Liver (tissue), 9 donors: Measurements from ENCODE around the gene JAML. TPM values are rescaled to one million over a fixed set of nuclear protein-coding genes. Genes with fewer than 3 reads are reported as not detected.

Experiments used
- DNase-seq: peaks from one replicate; pipeline ENCODE4 v3.0.0-alpha.2; 2017; ENCODE audit warnings: low spot score
- H3K27ac ChIP-seq, 2 donors: one replicate each; pipeline ENCODE4 v1.7.0; 2013; ENCODE audit warnings: inconsistent platforms in 2 of 2, low read length in 2 of 2, control low read depth in 1 of 2, low read depth in 1 of 2, mild to moderate bottlenecking in 1 of 2
- H3K27me3 ChIP-seq, 4 donors: one replicate each; pipeline versions ENCODE4 v1.6.1 to v1.7.0; 2013; ENCODE audit warnings: low read length in 3 of 4, inconsistent platforms in 1 of 4, mild to moderate bottlenecking in 1 of 4, moderate library complexity in 1 of 4; ENCODE audit not compliant: control insufficient read depth in 4 of 4, insufficient read depth in 4 of 4
- H3K36me3 ChIP-seq, 4 donors: one replicate each; pipeline versions ENCODE4 v1.6.1 to v1.7.0; 2013; ENCODE audit warnings: low read length in 3 of 4, mild to moderate bottlenecking in 3 of 4, low read depth in 1 of 4, moderate library complexity in 1 of 4; ENCODE audit not compliant: control insufficient read depth in 4 of 4, insufficient read depth in 3 of 4
- H3K4me1 ChIP-seq, 4 donors: one replicate each; pipeline versions ENCODE4 v1.6.1 to v1.7.0; 2013; ENCODE audit warnings: low read length in 3 of 4, mild to moderate bottlenecking in 3 of 4, moderate library complexity in 1 of 4; ENCODE audit not compliant: control insufficient read depth in 4 of 4, insufficient read depth in 4 of 4
- H3K4me3 ChIP-seq, 3 donors: one replicate each; pipeline versions ENCODE4 v1.6.1 to v1.7.0; 2013; ENCODE audit warnings: low read length in 3 of 3, control low read depth in 1 of 3, low read depth in 1 of 3, mild to moderate bottlenecking in 1 of 3
- H3K9ac ChIP-seq, 2 donors: one replicate each; pipeline ENCODE4 v1.7.0; 2013; ENCODE audit warnings: low read length in 2 of 2, mild to moderate bottlenecking in 2 of 2, moderate library complexity in 2 of 2, control low read depth in 1 of 2, low read depth in 1 of 2
- H3K9me3 ChIP-seq, 4 donors: one replicate each; pipeline versions ENCODE4 v1.6.1 to v1.7.0; 2013; ENCODE audit warnings: low read length in 3 of 4; ENCODE audit not compliant: control insufficient read depth in 4 of 4
- ATF3 ChIP-seq: IDR thresholded peaks from 2 replicates; pipeline ENCODE4 v1.6.1; 2016; ENCODE audit warnings: antibody characterized with exemption
- FOXA1 ChIP-seq: IDR thresholded peaks from 2 replicates; pipeline ENCODE4 v1.6.1; 2016; ENCODE audit warnings: antibody characterized with exemption
- GABPA ChIP-seq, 2 donors: IDR thresholded peaks in 1 of 2; conservative IDR thresholded peaks in 1 of 2; 2 replicates each; pipeline ENCODE4 v1.6.1; 2016; ENCODE audit warnings: antibody characterized with exemption in 2 of 2, mild to moderate bottlenecking in 1 of 2, moderate library complexity in 1 of 2
- HNF4A ChIP-seq, 2 donors: conservative IDR thresholded peaks; 2 replicates each; pipeline ENCODE4 v1.6.1; 2016; ENCODE audit warnings: antibody characterized with exemption in 2 of 2, mild to moderate bottlenecking in 2 of 2
- HNF4G ChIP-seq: IDR thresholded peaks from 2 replicates; pipeline ENCODE4 v1.6.1; 2016; ENCODE audit warnings: antibody characterized with exemption
- JUND ChIP-seq, 2 donors: IDR thresholded peaks; 2 replicates each; pipeline ENCODE4 v1.6.1; 2016; ENCODE audit warnings: antibody characterized with exemption in 2 of 2
- NR2F2 ChIP-seq: IDR thresholded peaks from 2 replicates; pipeline ENCODE4 v1.6.1; 2016; ENCODE audit warnings: antibody characterized with exemption
- RAD21 ChIP-seq, 2 donors: IDR thresholded peaks; 2 replicates each; pipeline ENCODE4 v1.6.1; 2016; ENCODE audit warnings: antibody characterized with exemption in 2 of 2, mild to moderate bottlenecking in 2 of 2
- REST ChIP-seq: IDR thresholded peaks from 2 replicates; pipeline ENCODE4 v1.6.1; 2016; ENCODE audit warnings: antibody characterized with exemption, mild to moderate bottlenecking
- RXRA ChIP-seq, 2 donors: IDR thresholded peaks; 2 replicates each; pipeline ENCODE4 v1.6.1; 2017 to 2018; ENCODE audit warnings: antibody characterized with exemption in 2 of 2, mild to moderate bottlenecking in 1 of 2
- SP1 ChIP-seq: IDR thresholded peaks from 2 replicates; pipeline ENCODE4 v1.6.1; 2018; ENCODE audit warnings: antibody characterized with exemption, mild to moderate bottlenecking
- TAF1 ChIP-seq: conservative IDR thresholded peaks from 2 replicates; pipeline ENCODE4 v1.6.1; 2016; ENCODE audit warnings: antibody characterized with exemption, mild to moderate bottlenecking
- YY1 ChIP-seq: IDR thresholded peaks from 2 replicates; pipeline ENCODE4 v1.6.1; 2016; ENCODE audit warnings: antibody characterized with exemption, mild to moderate bottlenecking
- ZBTB33 ChIP-seq: IDR thresholded peaks from 2 replicates; pipeline ENCODE4 v1.6.1; 2016; ENCODE audit warnings: antibody characterized with exemption
- WGBS: extraction: QIAGEN DNeasy Blood & Tissue Kit; methylation state at CpG from one replicate; pipeline ENCODE4 v1.1.7; 2013; 5-methylcytosine and 5-hydroxymethylcytosine counted together
- polyA plus RNA-seq, 2 donors: library from polyadenylated mRNA; stranded (reverse) in 1 of 2; unstranded in 1 of 2; fragments of 200-250 nt in 1 of 2; fragments of >200 nt in 1 of 2; fragmentation: Nextera tagmentation in 1 of 2; extraction: Ambion mirVana in 1 of 2; gene quantifications; one replicate each; pipeline versions ENCODE4 v1.2.1 to v1.2.3, GENCODE V29; 2013 to 2015
- total RNA-seq, 2 donors: library from RNA; depleted of rRNA; stranded (reverse); fragments of >200 nt; gene quantifications; one replicate each; pipeline ENCODE4 v1.2.3, GENCODE V29; 2014
- TF ChIP-seq, protein P1 (sequence below): fragments of 150-350 bp; IDR thresholded peaks from 2 replicates; pipeline ENCODE4 v1.5.1; 2017; ENCODE audit warnings: improper control_type of control experiment, low read depth, low read length; ENCODE audit not compliant: missing input control
- TF ChIP-seq, protein P2 (sequence below): IDR thresholded peaks from 2 replicates; pipeline ENCODE4 v1.6.1; 2016; ENCODE audit warnings: antibody characterized with exemption
- donor health status: healthy.
- donor health status: healthy.
- donor health status: healthy.
- donor health status: healthy.
- donor health status: healthy.

Gene JAML
- total and polyA plus RNA-seq, 4 donors: 2.2 to 13.5 (median 6.5) TPM

DNA sequence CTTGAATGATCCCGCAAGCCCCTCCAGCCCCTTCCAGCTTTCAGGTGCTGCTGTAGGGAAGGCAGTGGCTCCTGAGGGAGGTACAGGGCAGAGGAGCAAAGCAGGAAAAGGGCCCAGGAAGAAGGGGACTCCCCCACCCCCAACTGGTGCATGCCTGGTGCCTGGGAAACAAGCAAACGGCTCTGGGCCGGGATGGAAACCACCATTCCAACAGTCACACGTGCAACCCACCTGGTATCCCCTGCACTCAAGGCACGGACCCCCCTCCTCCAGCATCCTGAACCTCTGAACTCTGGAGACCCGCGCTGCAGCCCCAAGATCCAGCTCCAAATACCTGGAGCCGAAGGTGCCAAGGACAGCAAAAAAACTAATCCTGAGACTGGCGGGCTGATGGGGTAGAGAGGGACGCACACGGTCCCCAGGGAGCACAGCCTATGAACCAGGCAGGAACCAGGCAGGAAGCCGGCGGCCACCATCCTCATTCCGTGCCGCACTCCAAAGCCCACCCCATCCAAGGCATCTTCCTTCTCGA, 72.7 kb downstream of the JAML start:
- DNase-seq: no peak
- H3K27ac ChIP-seq: no peak overlapping the region
- peaks cover 7 to 24% (median 9%) of the 10 kb centered on the region in 4 donors for H3K27me3 ChIP-seq
- 29% methylated on average over 16 of the region's 16 CpGs for WGBS
- TF ChIP-seq YY1: no peak
- no peak for TF ChIP-seq REST
- no peak for TF ChIP-seq ATF3
- TF ChIP-seq, protein P1, sequence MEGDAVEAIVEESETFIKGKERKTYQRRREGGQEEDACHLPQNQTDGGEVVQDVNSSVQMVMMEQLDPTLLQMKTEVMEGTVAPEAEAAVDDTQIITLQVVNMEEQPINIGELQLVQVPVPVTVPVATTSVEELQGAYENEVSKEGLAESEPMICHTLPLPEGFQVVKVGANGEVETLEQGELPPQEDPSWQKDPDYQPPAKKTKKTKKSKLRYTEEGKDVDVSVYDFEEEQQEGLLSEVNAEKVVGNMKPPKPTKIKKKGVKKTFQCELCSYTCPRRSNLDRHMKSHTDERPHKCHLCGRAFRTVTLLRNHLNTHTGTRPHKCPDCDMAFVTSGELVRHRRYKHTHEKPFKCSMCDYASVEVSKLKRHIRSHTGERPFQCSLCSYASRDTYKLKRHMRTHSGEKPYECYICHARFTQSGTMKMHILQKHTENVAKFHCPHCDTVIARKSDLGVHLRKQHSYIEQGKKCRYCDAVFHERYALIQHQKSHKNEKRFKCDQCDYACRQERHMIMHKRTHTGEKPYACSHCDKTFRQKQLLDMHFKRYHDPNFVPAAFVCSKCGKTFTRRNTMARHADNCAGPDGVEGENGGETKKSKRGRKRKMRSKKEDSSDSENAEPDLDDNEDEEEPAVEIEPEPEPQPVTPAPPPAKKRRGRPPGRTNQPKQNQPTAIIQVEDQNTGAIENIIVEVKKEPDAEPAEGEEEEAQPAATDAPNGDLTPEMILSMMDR: no peak
- no peak for TF ChIP-seq NR2F2
- TF ChIP-seq RXRA (IDR thresholded peaks at IDR 0.05): no peak
- no peak for TF ChIP-seq GABPA (IDR thresholded peaks at IDR 0.05 in 1 of 2, conservative IDR thresholded peaks at IDR 0.05 in 1 of 2)
- no peak for TF ChIP-seq HNF4A (conservative IDR thresholded peaks at IDR 0.05)
- no peak for TF ChIP-seq TAF1
- no peak for TF ChIP-seq HNF4G
- no peak for TF ChIP-seq JUND (IDR thresholded peaks at IDR 0.05)
- TF ChIP-seq FOXA1: no peak
- no peaks in the 10 kb centered on the region for H3K9me3 ChIP-seq
- peaks cover 5 to 10% (median 6%) of the 10 kb centered on the region in 4 donors for H3K4me1 ChIP-seq
- no peak overlapping the region for H3K9ac ChIP-seq
- no peaks in the 10 kb centered on the region for H3K36me3 ChIP-seq
- H3K4me3 ChIP-seq: peak overlapping the region in 1 of 3 donors; percentile 46

GRCh38 chr11:118151431-118151830, 73.4 kb downstream of the JAML start:
- H3K27me3 ChIP-seq: peaks cover 7 to 20% (median 9%) of the 10 kb centered on the region in 4 donors
- H3K36me3 ChIP-seq: no peaks in the 10 kb centered on the region
- H3K4me1 ChIP-seq: peaks cover 5 to 10% (median 6%) of the 10 kb centered on the region in 4 donors
- H3K9ac ChIP-seq: no peak overlapping the region
- H3K27ac ChIP-seq: no peak overlapping the region
- DNase-seq: no peak
- 65% methylated on average over 5 of the region's 5 CpGs for WGBS
- no peaks in the 10 kb centered on the region for H3K9me3 ChIP-seq
- no peak overlapping the region for H3K4me3 ChIP-seq
- no peak for TF ChIP-seq SP1

DNA sequence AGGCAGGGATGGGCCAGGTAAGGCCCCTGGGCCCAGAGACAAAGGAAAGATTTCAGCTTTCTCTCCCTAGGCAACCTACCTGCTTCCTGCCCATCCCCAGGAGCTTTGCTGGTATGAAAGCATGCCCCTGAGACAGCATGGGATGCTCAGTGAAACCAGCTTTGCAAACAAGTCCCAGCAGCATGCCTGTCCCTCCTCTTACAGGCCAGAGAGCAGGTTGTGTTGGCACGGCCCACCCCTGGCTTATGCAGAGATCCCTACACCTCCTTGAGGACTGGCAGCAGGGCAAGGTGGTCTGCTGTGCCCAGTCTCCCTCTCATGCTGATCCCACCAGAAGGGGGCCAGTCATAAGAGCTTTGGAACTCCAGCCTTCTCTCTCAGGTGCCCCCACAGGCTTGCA, 75.3 kb downstream of the JAML start:
- H3K27ac ChIP-seq: no peak overlapping the region
- no peaks in the 10 kb centered on the region for H3K36me3 ChIP-seq
- no peak overlapping the region for H3K9ac ChIP-seq
- H3K9me3 ChIP-seq: no peaks in the 10 kb centered on the region
- H3K4me3 ChIP-seq: no peak overlapping the region
- no peak for DNase-seq
- no peak for TF ChIP-seq TAF1
- TF ChIP-seq GABPA (IDR thresholded peaks at IDR 0.05 in 1 of 2, conservative IDR thresholded peaks at IDR 0.05 in 1 of 2): no peak
- TF ChIP-seq YY1: no peak
- TF ChIP-seq, protein P2, sequence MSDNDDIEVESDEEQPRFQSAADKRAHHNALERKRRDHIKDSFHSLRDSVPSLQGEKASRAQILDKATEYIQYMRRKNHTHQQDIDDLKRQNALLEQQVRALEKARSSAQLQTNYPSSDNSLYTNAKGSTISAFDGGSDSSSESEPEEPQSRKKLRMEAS: no peak
- no peak for TF ChIP-seq REST
- TF ChIP-seq NR2F2: no peak
- TF ChIP-seq RAD21 (IDR thresholded peaks at IDR 0.05): no peak
- no peak for TF ChIP-seq SP1
- TF ChIP-seq ZBTB33: no peak
- TF ChIP-seq JUND (IDR thresholded peaks at IDR 0.05): no peak
- peaks cover 5 to 21% (median 8%) of the 10 kb centered on the region in 4 donors for H3K4me1 ChIP-seq
- 91% methylated on average over 1 of the region's 1 CpG for WGBS
- peaks cover 3 to 9% (median 8%) of the 10 kb centered on the region in 4 donors for H3K27me3 ChIP-seq
